ENCODE results near the gene GBP5.

GBP5 gene

DNA sequence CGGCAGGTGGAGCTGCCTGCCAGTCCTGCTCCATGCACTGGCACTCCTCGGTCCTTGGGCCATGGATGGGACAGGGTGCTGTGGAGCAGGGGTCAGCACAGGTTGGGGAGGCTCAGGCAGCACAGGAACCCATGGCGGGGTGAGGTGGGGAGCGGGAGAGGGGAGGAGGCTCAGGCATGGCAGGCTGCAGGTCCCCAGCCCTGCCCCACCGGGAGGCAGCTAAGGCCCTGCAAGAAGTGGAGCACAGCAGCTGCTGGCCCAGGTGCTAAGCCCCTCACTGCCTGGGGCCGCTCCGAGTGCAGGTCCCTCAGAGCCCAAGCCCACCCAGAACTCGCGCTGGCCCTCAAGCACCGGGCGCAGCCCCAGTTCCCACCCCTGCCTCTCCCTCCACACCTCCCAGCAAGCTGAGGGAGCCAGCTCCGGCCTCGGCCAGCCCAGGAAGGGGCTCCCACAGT lies 691 bp upstream of the GBP5 start:
- no peaks in the 10 kb centered on the region for H3K36me3 ChIP-seq (ENCODE audit: insufficient read depth, low read length)
- no peak for TF ChIP-seq POLR2AphosphoS5 (IDR thresholded peaks at IDR 0.05; ENCODE audit: borderline replicate concordance, low read depth, low read length)
- no peak for TF ChIP-seq FOXP2 (optimal IDR thresholded peaks at IDR 0.05; ENCODE audit: control extremely low read depth, extremely low read length, insufficient read depth)
- no peak for TF ChIP-seq EZH2 (IDR thresholded peaks at IDR 0.05)
- H3K27ac ChIP-seq, result no peak overlapping the region
- no peak overlapping the region for H3K9ac ChIP-seq (ENCODE audit: insufficient read length)
- H3K9me3 ChIP-seq (ENCODE audit: low read depth, low read length), result no peaks in the 10 kb centered on the region
- no peak for DNase-seq (ENCODE audit: low read depth, low spot score)
- no peak overlapping the region for H3K4me3 ChIP-seq

DNA sequence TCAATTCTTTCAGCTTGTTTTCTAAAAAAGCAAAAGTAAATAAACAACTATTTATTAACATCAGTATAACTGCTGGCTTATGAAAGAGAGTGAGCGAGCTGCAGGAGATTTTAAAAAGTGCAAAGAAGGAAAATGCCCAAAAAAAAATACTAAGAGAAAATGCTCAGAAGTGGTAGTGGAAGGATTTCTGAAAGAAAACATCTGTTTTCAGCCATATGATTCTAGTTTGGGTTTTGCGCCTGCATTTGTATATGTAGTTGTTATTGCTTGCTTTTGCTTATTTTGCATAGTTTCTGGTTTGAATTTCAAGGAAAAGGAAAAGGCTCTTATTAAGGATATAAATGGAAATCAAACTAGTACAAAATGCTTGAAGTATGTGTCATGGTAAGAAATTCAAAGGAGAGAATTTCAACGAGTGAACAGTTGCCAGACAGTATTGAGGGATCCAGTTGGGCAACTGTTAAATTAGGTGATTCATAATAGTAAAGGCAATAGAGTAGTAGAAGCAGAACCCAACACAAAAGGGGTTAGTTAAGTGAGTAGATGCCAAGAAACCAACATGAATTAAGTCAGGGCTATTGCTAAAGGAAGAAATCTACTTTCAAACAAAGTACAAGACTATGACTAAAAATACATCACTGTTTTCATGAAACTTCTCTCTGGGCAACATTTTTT lies 1.2 kb downstream of the GBP5 start:
- Histone ChIP-seq H3K27ac (peak overlapping the region; percentile 51; the same call in 1 of the 2 replicates), H3K9ac (ENCODE audit: insufficient read length) (no peak overlapping the region), H3K9me3 (ENCODE audit: low read depth, low read length) (no peaks in the 10 kb centered on the region), H3K4me3 (no peak overlapping the region), H3K36me3 (ENCODE audit: insufficient read depth, low read length) (no peaks in the 10 kb centered on the region)
- TF ChIP-seq EZH2 (IDR thresholded peaks at IDR 0.05), result no peak
- no peak for TF ChIP-seq POLR2AphosphoS5 (IDR thresholded peaks at IDR 0.05; ENCODE audit: borderline replicate concordance, low read depth, low read length)
- no peak for TF ChIP-seq FOXP2 (optimal IDR thresholded peaks at IDR 0.05; ENCODE audit: control extremely low read depth, extremely low read length, insufficient read depth)
- no peak for DNase-seq (ENCODE audit: low read depth, low spot score)

- DNase-seq (ENCODE audit: low read depth, low spot score), result no peak
- no peak overlapping the region for H3K9ac ChIP-seq (ENCODE audit: insufficient read length)
- TF ChIP-seq EZH2 (IDR thresholded peaks at IDR 0.05) (no peak), POLR2AphosphoS5 (IDR thresholded peaks at IDR 0.05; ENCODE audit: borderline replicate concordance, low read depth, low read length) (no peak)
- H3K9me3 ChIP-seq (ENCODE audit: low read depth, low read length), result no peaks in the 10 kb centered on the region
- no peak overlapping the region for H3K4me3 ChIP-seq
- H3K27ac ChIP-seq, result no peak overlapping the region
- no peaks in the 10 kb centered on the region for H3K36me3 ChIP-seq (ENCODE audit: insufficient read depth, low read length)
Observed at GRCh38 chr1:89270423-89270822, 2.2 kb downstream of the GBP5 start.

DNA sequence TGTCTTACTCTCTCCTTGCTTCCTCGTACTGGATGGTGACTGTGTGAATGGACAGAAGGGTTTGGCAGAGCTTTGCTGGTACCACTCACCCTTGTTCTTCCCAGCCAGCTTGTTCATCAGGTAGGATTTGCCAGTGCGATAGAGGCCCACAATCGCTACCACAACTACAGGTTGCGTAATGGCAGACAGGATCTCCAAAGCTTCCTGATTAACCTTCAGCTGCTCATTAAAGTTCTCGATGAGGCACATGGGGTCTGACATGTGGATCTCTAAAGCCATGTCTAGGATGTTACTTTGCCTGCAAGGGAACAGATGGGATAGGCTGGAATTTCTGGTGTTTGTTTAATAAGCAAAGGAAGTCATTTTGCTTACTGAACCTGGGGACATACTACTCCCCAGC lies 3.4 kb downstream of the GBP5 start:
- TF ChIP-seq EZH2 (IDR thresholded peaks at IDR 0.05) (no peak), POLR2AphosphoS5 (IDR thresholded peaks at IDR 0.05; ENCODE audit: borderline replicate concordance, low read depth, low read length) (no peak), FOXP2 (optimal IDR thresholded peaks at IDR 0.05; ENCODE audit: control extremely low read depth, extremely low read length, insufficient read depth) (no peak)

GRCh38 chr1:89262643-89263042 lies 10.0 kb downstream of the GBP5 start:
- Histone ChIP-seq H3K4me3 (peak overlapping the region; percentile 66), H3K9ac (ENCODE audit: insufficient read length) (no peak overlapping the region), H3K9me3 (ENCODE audit: low read depth, low read length) (no peaks in the 10 kb centered on the region), H3K36me3 (ENCODE audit: insufficient read depth, low read length) (no peaks in the 10 kb centered on the region), H3K27ac (peak overlapping the region; percentile 88; the same call in 1 of the 2 replicates)
- DNase-seq (ENCODE audit: low read depth, low spot score), result no peak
- TF ChIP-seq POLR2AphosphoS5 (IDR thresholded peaks at IDR 0.05; ENCODE audit: borderline replicate concordance, low read depth, low read length), result no peak
- TF ChIP-seq EZH2 (IDR thresholded peaks at IDR 0.05), result no peak
- no peak for TF ChIP-seq FOXP2 (optimal IDR thresholded peaks at IDR 0.05; ENCODE audit: control extremely low read depth, extremely low read length, insufficient read depth)

More for the DNA sequence above, 3.4 kb downstream of the GBP5 start:
- DNase-seq (ENCODE audit: low read depth, low spot score), result no peak
- Histone ChIP-seq H3K4me3 (no peak overlapping the region), H3K9me3 (ENCODE audit: low read depth, low read length) (no peaks in the 10 kb centered on the region), H3K36me3 (ENCODE audit: insufficient read depth, low read length) (no peaks in the 10 kb centered on the region), H3K9ac (ENCODE audit: insufficient read length) (no peak overlapping the region), H3K27ac (no peak overlapping the region)

GRCh38 chr1:89261926-89262515 lies 10.6 kb downstream of the GBP5 start:
- Histone ChIP-seq H3K27ac (peak overlapping the region; percentile 88; the same call in 1 of the 2 replicates), H3K4me3 (peak overlapping the region; percentile 66), H3K9ac (ENCODE audit: insufficient read length) (no peak overlapping the region), H3K36me3 (ENCODE audit: insufficient read depth, low read length) (no peaks in the 10 kb centered on the region), H3K9me3 (ENCODE audit: low read depth, low read length) (no peaks in the 10 kb centered on the region)
- TF ChIP-seq FOXP2 (optimal IDR thresholded peaks at IDR 0.05; ENCODE audit: control extremely low read depth, extremely low read length, insufficient read depth) (no peak), EZH2 (IDR thresholded peaks at IDR 0.05) (no peak), POLR2AphosphoS5 (IDR thresholded peaks at IDR 0.05; ENCODE audit: borderline replicate concordance, low read depth, low read length) (no peak)
- DNase-seq (ENCODE audit: low read depth, low spot score), result no peak

GRCh38 chr1:89260566-89261255 lies 11.9 kb downstream of the GBP5 start:
- Histone ChIP-seq H3K27ac (peak overlapping the region; percentile 88), H3K4me3 (peak overlapping the region; percentile 56), H3K36me3 (ENCODE audit: insufficient read depth, low read length) (no peaks in the 10 kb centered on the region), H3K9me3 (ENCODE audit: low read depth, low read length) (no peaks in the 10 kb centered on the region), H3K9ac (ENCODE audit: insufficient read length) (no peak overlapping the region)
- DNase-seq (ENCODE audit: low read depth, low spot score), result no peak
- TF ChIP-seq FOXP2 (optimal IDR thresholded peaks at IDR 0.05; ENCODE audit: control extremely low read depth, extremely low read length, insufficient read depth) (no peak), EZH2 (IDR thresholded peaks at IDR 0.05) (no peak), POLR2AphosphoS5 (IDR thresholded peaks at IDR 0.05; ENCODE audit: borderline replicate concordance, low read depth, low read length) (no peak)

- H3K4me3 ChIP-seq, result no peak overlapping the region
- H3K9ac ChIP-seq (ENCODE audit: insufficient read length), result no peak overlapping the region
- no peaks in the 10 kb centered on the region for H3K9me3 ChIP-seq (ENCODE audit: low read depth, low read length)
- no peaks in the 10 kb centered on the region for H3K36me3 ChIP-seq (ENCODE audit: insufficient read depth, low read length)
- DNase-seq (ENCODE audit: low read depth, low spot score), result no peak
- TF ChIP-seq EZH2 (IDR thresholded peaks at IDR 0.05) (no peak), POLR2AphosphoS5 (IDR thresholded peaks at IDR 0.05; ENCODE audit: borderline replicate concordance, low read depth, low read length) (no peak), FOXP2 (optimal IDR thresholded peaks at IDR 0.05; ENCODE audit: control extremely low read depth, extremely low read length, insufficient read depth) (no peak)
- H3K27ac ChIP-seq, result peak overlapping the region; percentile 88; the same call in 1 of the 2 replicates
Observed at GRCh38 chr1:89260042-89260441, 12.6 kb downstream of the GBP5 start.
